Measurements from ENCODE around the gene RFX6.
"Not testable (repeated sequence)": the region's sequence is repeated elsewhere in the genome, so short reads cannot be mapped to it uniquely, and the experiment has no call there.

RFX6 gene

GRCh38 chr6:116876635-116877611 lies at the start of gene RFX6:
TSS of gene RFX6 (plus strand) at chr6:116877242. CDS start at chr6:116877276, 34 bp downstream.
- DNase-seq, result no peak

GRCh38 chr6:116827561-116828240 lies 49.3 kb upstream of the RFX6 start:
- no peak for DNase-seq

GRCh38 chr6:116828983-116829382 lies 48.1 kb upstream of the RFX6 start, which contains the start of gene GPRC6A:
TSS of gene GPRC6A (minus strand) at chr6:116829083. CDS start at chr6:116829013, 70 bp downstream.
- DNase-seq, result no peak

- not testable (repeated sequence) for DNase-seq
Observed at GRCh38 chr6:116834526-116834925, 42.5 kb upstream of the RFX6 start.

GRCh38 chr6:116836606-116837342 lies 40.3 kb upstream of the RFX6 start:
- DNase-seq, result no peak

GRCh38 chr6:116840091-116840490 lies 37.0 kb upstream of the RFX6 start:
- DNase-seq, result no peak

GRCh38 chr6:116842459-116842858 lies 34.6 kb upstream of the RFX6 start:
- DNase-seq, result no peak

GRCh38 chr6:116847227-116847626 lies 29.8 kb upstream of the RFX6 start:
- no peak for DNase-seq

GRCh38 chr6:116858060-116858459 lies 19.0 kb upstream of the RFX6 start:
- DNase-seq, result no peak

- no peak for DNase-seq
Observed at GRCh38 chr6:116859264-116859663, 17.8 kb upstream of the RFX6 start.

GRCh38 chr6:116866281-116866871 lies 10.7 kb upstream of the RFX6 start:
- no peak for DNase-seq

GRCh38 chr6:116872771-116873170 lies 4.3 kb upstream of the RFX6 start:
- no peak for DNase-seq

- DNase-seq, result no peak
Observed at GRCh38 chr6:116876107-116876506, 935 bp upstream of the RFX6 start.

- no peak for DNase-seq
Observed at GRCh38 chr6:116877743-116878142, 701 bp downstream of the RFX6 start.

- DNase-seq, result no peak
Observed at GRCh38 chr6:116881236-116881635, 4.2 kb downstream of the RFX6 start.

GRCh38 chr6:116883005-116883404 lies 6.0 kb downstream of the RFX6 start:
- DNase-seq, result no peak

- no peak for DNase-seq
Observed at GRCh38 chr6:116884530-116884929, 7.5 kb downstream of the RFX6 start.

- no peak for DNase-seq
Observed at GRCh38 chr6:116887168-116887567, 10.1 kb downstream of the RFX6 start.

- DNase-seq, result no peak
Observed at GRCh38 chr6:116887894-116888293, 10.9 kb downstream of the RFX6 start.

GRCh38 chr6:116888732-116889360 lies 11.8 kb downstream of the RFX6 start:
- DNase-seq, result no peak

GRCh38 chr6:116894669-116895068 lies 17.6 kb downstream of the RFX6 start:
- no peak for DNase-seq

- DNase-seq, result no peak
Observed at GRCh38 chr6:116895935-116896334, 18.9 kb downstream of the RFX6 start.

Measured in activated CD4-positive, CD25-positive, alpha-beta regulatory T cell treated with anti-CD3 and anti-CD28 coated beads, Interleukin-2, amount 50 U/mL, for 72 hours (primary cell).